ENCODE data around the gene TRIM44. TPM values are rescaled to one million over a fixed set of nuclear protein-coding genes. Genes with fewer than 3 reads are reported as not detected.

The TRIM44 gene
- total RNA-seq, 1 experiment from 2014 or later: 33.4 TPM

DNA sequence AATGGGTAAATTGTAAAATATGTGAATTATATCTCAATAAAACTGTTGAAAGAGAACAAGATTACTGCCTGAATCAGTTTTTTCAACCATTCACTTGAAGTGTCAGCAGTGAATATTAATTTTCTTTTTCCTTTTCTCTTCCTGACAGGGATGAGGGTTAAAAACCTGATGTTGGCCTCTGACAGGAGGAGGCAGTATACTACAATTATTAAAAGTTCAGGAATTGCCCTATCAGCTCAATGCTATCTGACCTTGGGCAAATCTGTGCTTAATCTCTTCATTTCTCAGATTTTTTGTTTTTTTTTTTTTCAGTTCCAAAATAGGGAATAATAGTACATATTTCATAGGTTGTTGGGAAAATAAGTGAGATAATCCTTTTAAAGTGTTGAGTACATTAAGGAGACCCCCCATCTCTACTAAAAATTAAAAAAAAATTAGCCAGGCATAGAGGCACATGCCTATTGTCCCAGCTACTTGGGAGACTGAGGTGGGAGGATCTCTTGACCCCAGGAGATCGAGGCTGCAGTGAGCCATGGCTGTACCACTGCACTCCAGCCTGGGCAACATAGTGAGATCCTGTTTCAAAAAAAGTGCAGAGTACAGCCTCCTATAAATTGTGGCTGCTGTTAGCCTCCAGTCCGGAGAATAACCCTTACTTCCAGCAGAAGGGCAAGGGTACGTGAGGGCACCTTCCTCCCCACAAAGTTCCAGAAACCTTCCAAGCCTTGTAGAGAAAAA is 48.8 kb downstream of the TRIM44 start:
- Histone ChIP-seq H3K27me3 (ENCODE audit: insufficient read depth, low read length) (no peaks in the 10 kb centered on the region), H3K79me2 (ENCODE audit: insufficient read depth, low read length) (no peaks in the 10 kb centered on the region), H2AFZ (ENCODE audit: low read depth, low read length, poor library complexity, severe bottlenecking) (no peak overlapping the region), H3K4me2 (ENCODE audit: low read length) (no peak overlapping the region), H4K20me1 (ENCODE audit: insufficient read depth) (no peaks in the 10 kb centered on the region), H3K36me3 (ENCODE audit: control insufficient read depth in 1 of 2, insufficient read depth in 2 of 2, low read length in 2 of 2) (no peaks in the 10 kb centered on the region), H3K9me3 (ENCODE audit: control insufficient read depth in 1 of 2, insufficient read depth in 1 of 2, low read depth in 1 of 2, low read length in 2 of 2) (no peaks in the 10 kb centered on the region), H3K27ac (ENCODE audit: low read depth, low read length) (no peak overlapping the region), H3K9me2 (ENCODE audit: insufficient read depth) (no peaks in the 10 kb centered on the region), H3K4me3 (replicated peaks in 1 of 2; ENCODE audit: low read depth in 1 of 2, low read length in 2 of 2) (no peak overlapping the region), H3K9ac (ENCODE audit: low read length) (no peak overlapping the region), H3K4me1 (ENCODE audit: control insufficient read depth in 1 of 2, insufficient read depth in 2 of 2, low read length in 2 of 2) (no peaks in the 10 kb centered on the region)
- no TSS peak for BruUV-seq (replicated peaks)
- DNase-seq (ENCODE audit: low read depth, low spot score): no peak
- TF ChIP-seq TCF7L2 (IDR thresholded peaks at IDR 0.05; ENCODE audit: borderline replicate concordance, extremely low read depth, insufficient read depth, insufficient read length): no peak
- TF ChIP-seq, protein P1, sequence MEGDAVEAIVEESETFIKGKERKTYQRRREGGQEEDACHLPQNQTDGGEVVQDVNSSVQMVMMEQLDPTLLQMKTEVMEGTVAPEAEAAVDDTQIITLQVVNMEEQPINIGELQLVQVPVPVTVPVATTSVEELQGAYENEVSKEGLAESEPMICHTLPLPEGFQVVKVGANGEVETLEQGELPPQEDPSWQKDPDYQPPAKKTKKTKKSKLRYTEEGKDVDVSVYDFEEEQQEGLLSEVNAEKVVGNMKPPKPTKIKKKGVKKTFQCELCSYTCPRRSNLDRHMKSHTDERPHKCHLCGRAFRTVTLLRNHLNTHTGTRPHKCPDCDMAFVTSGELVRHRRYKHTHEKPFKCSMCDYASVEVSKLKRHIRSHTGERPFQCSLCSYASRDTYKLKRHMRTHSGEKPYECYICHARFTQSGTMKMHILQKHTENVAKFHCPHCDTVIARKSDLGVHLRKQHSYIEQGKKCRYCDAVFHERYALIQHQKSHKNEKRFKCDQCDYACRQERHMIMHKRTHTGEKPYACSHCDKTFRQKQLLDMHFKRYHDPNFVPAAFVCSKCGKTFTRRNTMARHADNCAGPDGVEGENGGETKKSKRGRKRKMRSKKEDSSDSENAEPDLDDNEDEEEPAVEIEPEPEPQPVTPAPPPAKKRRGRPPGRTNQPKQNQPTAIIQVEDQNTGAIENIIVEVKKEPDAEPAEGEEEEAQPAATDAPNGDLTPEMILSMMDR (IDR thresholded peaks at IDR 0.05 in 2 of 3, conservative IDR thresholded peaks at IDR 0.05 in 1 of 3; ENCODE audit: borderline replicate concordance in 1 of 3, insufficient read depth in 1 of 3, low read depth in 2 of 3, low read length in 2 of 3): peak; percentile 12 to 35 (median 13); a peak in 2 of 6 replicates
- TF ChIP-seq, protein P2, sequence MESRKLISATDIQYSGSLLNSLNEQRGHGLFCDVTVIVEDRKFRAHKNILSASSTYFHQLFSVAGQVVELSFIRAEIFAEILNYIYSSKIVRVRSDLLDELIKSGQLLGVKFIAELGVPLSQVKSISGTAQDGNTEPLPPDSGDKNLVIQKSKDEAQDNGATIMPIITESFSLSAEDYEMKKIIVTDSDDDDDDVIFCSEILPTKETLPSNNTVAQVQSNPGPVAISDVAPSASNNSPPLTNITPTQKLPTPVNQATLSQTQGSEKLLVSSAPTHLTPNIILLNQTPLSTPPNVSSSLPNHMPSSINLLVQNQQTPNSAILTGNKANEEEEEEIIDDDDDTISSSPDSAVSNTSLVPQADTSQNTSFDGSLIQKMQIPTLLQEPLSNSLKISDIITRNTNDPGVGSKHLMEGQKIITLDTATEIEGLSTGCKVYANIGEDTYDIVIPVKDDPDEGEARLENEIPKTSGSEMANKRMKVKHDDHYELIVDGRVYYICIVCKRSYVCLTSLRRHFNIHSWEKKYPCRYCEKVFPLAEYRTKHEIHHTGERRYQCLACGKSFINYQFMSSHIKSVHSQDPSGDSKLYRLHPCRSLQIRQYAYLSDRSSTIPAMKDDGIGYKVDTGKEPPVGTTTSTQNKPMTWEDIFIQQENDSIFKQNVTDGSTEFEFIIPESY (IDR thresholded peaks at IDR 0.05; ENCODE audit: extremely low read depth, insufficient replicate concordance, low read length): no peak
- peak; percentile 39 for TF ChIP-seq RAD21 (IDR thresholded peaks at IDR 0.05; ENCODE audit: low read depth)
- POLR2A ChIA-PET: no interaction called here
- ATAC-seq: no peak
- RAD21 ChIA-PET (ENCODE audit: low non-redundant PET in 1 of 2, low total read pairs in 2 of 2, uncharacterized antibody in 2 of 2, unreplicated experiment in 2 of 2): no interaction called here
- CTCF ChIA-PET: interaction anchor here (2.1 kb wide), 1 partner anchor 111 kb away, joined by 9 read pairs; no protein-coding TSS in a partner anchor
- intact Hi-C loops (cut with micrococcal nuclease): loop anchor here (5.0 to 10.0 kb wide), 3 partner anchors 343 to 556 kb away; no protein-coding TSS in a partner anchor

Data from HCT116 (cell line).